ENCODE measurements around the gene NMNAT2.

- TF ChIP-seq, protein P1, sequence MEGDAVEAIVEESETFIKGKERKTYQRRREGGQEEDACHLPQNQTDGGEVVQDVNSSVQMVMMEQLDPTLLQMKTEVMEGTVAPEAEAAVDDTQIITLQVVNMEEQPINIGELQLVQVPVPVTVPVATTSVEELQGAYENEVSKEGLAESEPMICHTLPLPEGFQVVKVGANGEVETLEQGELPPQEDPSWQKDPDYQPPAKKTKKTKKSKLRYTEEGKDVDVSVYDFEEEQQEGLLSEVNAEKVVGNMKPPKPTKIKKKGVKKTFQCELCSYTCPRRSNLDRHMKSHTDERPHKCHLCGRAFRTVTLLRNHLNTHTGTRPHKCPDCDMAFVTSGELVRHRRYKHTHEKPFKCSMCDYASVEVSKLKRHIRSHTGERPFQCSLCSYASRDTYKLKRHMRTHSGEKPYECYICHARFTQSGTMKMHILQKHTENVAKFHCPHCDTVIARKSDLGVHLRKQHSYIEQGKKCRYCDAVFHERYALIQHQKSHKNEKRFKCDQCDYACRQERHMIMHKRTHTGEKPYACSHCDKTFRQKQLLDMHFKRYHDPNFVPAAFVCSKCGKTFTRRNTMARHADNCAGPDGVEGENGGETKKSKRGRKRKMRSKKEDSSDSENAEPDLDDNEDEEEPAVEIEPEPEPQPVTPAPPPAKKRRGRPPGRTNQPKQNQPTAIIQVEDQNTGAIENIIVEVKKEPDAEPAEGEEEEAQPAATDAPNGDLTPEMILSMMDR (IDR thresholded peaks at IDR 0.05 in 4 of 5, conservative IDR thresholded peaks at IDR 0.05 in 1 of 5): no peak
- TF ChIP-seq POLR2A (IDR thresholded peaks at IDR 0.05): no peak
Observed at GRCh38 chr1:183444243-183444642, 26.1 kb upstream of the NMNAT2 start.
